HFF-Myc (cell line): ENCODE measurements around the gene PLEKHO2.
A peak's percentile ranks its signal among the peaks of the same experiment; 100 is the strongest.

Experiments
- DNase-seq: peaks from one replicate; pipeline ENCODE4 v3.0.0-alpha.2; 2011; ENCODE audit warnings: low read depth; ENCODE audit errors: extremely low read depth
- H3K4me3 ChIP-seq: replicated peaks from 2 replicates; pipeline ENCODE4 v1.5.1; 2011; ENCODE audit warnings: low read depth, mild to moderate bottlenecking, control low read depth, low read length
- CTCF ChIP-seq: IDR thresholded peaks from 2 replicates; pipeline ENCODE4 v1.5.1; 2012; ENCODE audit warnings: mild to moderate bottlenecking, low read depth, low read length, control low read depth; ENCODE audit errors: missing control alignments

Gene PLEKHO2

GRCh38 chr15:64844576-64845145, 2.9 kb downstream of the PLEKHO2 start:
- no peak for DNase-seq
- H3K4me3 ChIP-seq, result peak overlapping the region; percentile 5; the same call in 1 of the 2 replicates
- TF ChIP-seq CTCF, result no peak

GRCh38 chr15:64845183-64845611, 3.5 kb downstream of the PLEKHO2 start:
- no peak for TF ChIP-seq CTCF
- peak overlapping the region; percentile 5; the same call in 1 of the 2 replicates for H3K4me3 ChIP-seq
- DNase-seq, result no peak

GRCh38 chr15:64845831-64846595, 4.3 kb downstream of the PLEKHO2 start:
- DNase-seq, result no peak
- H3K4me3 ChIP-seq, result no peak overlapping the region
- TF ChIP-seq CTCF, result no peak

GRCh38 chr15:64847016-64847415, 5.3 kb downstream of the PLEKHO2 start:
- no peak for DNase-seq
- no peak for TF ChIP-seq CTCF
- no peak overlapping the region for H3K4me3 ChIP-seq

- H3K4me3 ChIP-seq, result no peak overlapping the region
- DNase-seq, result no peak
- TF ChIP-seq CTCF, result no peak
Measured at GRCh38 chr15:64847448-64847847, 5.7 kb downstream of the PLEKHO2 start.

GRCh38 chr15:64847876-64848716, 6.4 kb downstream of the PLEKHO2 start:
- no peak overlapping the region for H3K4me3 ChIP-seq
- no peak for TF ChIP-seq CTCF
- no peak for DNase-seq
